Right atrium auricular region (tissue), 2 donors: Measurements from ENCODE around the gene MFSD2A. TPM values are rescaled to one million over a fixed set of nuclear protein-coding genes. Genes with fewer than 3 reads are reported as not detected.
"Not testable (repeated sequence)": the region's sequence is repeated elsewhere in the genome, so short reads cannot be mapped to it uniquely, and the experiment has no call there.

Source experiments
- DNase-seq: peaks from one replicate; pipeline ENCODE4 v3.0.0-alpha.2; 2019; ENCODE audit warnings: low spot score
- H3K27ac ChIP-seq, 2 donors: fragments of 200-600 bp; sonication (generic); 1 replicate in 1 of 2; 2 replicates in 1 of 2; pipeline ENCODE4 v1.5.1; 2016 to 2019
- H3K27me3 ChIP-seq, 2 donors: fragments of 200-600 bp; sonication (generic); one replicate each; pipeline versions ENCODE4 v1.5.1 to v1.6.0; 2017 to 2019
- H3K36me3 ChIP-seq: fragments of 200-600 bp; sonication (generic); one replicate; pipeline ENCODE4 v1.5.1; 2016
- H3K4me1 ChIP-seq, 2 donors: fragments of 200-600 bp; sonication (generic); one replicate each; pipeline versions ENCODE4 v1.5.1 to v1.6.0; 2017 to 2019
- H3K4me3 ChIP-seq, 2 donors: fragments of 200-600 bp; sonication (generic); 1 replicate in 1 of 2; 2 replicates in 1 of 2; pipeline ENCODE4 v1.5.1; 2017 to 2019; ENCODE audit warnings: mild to moderate bottlenecking in 1 of 2, moderate library complexity in 1 of 2
- H3K9me3 ChIP-seq, 2 donors: fragments of 200-600 bp; sonication (generic); one replicate each; pipeline ENCODE4 v1.5.1; 2019
- total RNA-seq, 2 donors: library from RNA; depleted of rRNA; stranded (reverse); fragments of >200 nt; gene quantifications; one replicate each; pipeline ENCODE4 v1.1.0, GENCODE V29; 2016
- TF ChIP-seq, protein P1 (sequence below), 2 donors: fragments of 200-600 bp; sonication (generic); IDR thresholded peaks; one replicate each; pipeline ENCODE4 v1.5.1; 2019; ENCODE audit warnings: antibody characterized with exemption in 2 of 2

MFSD2A gene
- 1 to 10 TPM; 2.6 to 5.1 TPM for total RNA-seq

DNA sequence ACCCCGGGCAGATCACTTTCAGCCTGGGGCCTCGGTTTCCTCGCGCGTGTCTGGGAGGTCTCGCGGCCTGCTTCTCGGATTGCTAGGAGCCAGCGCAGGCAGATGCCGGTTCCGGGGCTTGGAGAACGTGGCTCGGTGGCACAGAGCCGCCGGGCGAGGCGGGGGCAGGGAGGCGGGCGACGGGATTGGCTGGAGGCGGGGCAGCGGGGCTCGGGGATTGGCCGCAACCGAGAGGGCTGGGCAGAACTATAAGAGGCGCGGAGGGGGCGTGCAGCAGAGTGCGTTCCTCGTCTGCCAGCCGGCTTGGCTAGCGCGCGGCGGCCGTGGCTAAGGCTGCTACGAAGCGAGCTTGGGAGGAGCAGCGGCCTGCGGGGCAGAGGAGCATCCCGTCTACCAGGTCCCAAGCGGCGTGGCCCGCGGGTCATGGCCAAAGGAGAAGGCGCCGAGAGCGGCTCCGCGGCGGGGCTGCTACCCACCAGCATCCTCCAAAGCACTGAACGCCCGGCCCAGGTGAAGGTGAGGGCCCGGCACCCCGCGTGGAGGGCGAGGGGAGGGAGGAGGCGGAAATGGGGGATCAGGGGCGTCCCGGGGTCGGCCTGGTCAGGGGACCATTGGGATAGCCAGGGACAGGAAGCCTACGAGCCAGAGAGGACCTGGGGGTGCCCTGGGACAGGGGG lies at the start of gene MFSD2A:
Gene MFSD2A (plus strand): TSS at position 276 of the 677 bp plus-strand sequence. CDS start 148 bp downstream, at position 424.
- H3K4me1 ChIP-seq = peaks cover 0 to 25% of the 10 kb centered on the region in 2 donors
- TF ChIP-seq, protein P1, sequence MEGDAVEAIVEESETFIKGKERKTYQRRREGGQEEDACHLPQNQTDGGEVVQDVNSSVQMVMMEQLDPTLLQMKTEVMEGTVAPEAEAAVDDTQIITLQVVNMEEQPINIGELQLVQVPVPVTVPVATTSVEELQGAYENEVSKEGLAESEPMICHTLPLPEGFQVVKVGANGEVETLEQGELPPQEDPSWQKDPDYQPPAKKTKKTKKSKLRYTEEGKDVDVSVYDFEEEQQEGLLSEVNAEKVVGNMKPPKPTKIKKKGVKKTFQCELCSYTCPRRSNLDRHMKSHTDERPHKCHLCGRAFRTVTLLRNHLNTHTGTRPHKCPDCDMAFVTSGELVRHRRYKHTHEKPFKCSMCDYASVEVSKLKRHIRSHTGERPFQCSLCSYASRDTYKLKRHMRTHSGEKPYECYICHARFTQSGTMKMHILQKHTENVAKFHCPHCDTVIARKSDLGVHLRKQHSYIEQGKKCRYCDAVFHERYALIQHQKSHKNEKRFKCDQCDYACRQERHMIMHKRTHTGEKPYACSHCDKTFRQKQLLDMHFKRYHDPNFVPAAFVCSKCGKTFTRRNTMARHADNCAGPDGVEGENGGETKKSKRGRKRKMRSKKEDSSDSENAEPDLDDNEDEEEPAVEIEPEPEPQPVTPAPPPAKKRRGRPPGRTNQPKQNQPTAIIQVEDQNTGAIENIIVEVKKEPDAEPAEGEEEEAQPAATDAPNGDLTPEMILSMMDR (IDR thresholded peaks at IDR 0.05) = no peak
- peak within 1 kb of the TSS; percentile 42 to 66 for H3K27ac ChIP-seq
- H3K9me3 ChIP-seq = no peaks in the 10 kb centered on the region
- no peaks in the 10 kb centered on the region for H3K27me3 ChIP-seq
- peak within 1 kb of the TSS; percentile 29 to 59 for H3K4me3 ChIP-seq
- H3K36me3 ChIP-seq = no peaks in the 10 kb centered on the region
- DNase-seq = peak; percentile 92

DNA sequence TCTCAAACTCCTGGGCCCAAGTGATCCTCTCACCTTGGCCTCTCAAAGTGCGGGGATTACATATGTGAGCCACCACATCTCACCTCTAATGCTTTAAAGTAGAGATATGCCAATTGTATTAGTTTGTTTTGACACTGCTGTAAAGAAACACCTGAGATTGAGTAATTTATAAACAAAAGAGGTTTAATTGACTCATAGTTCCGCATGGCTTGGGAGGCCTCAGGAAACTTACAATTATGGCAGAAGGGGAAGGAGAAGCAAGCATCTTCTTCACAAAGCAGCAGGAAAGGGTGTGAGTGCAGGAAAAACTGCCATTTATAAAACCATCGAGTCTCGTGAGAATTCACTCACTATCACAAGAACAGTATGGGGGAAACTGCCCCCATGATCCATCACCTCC lies 49.8 kb upstream of the MFSD2A start:
- peaks cover 0 to 11% of the 10 kb centered on the region in 2 donors for H3K27me3 ChIP-seq
- TF ChIP-seq, protein P1 (IDR thresholded peaks at IDR 0.05) = no peak
- H3K9me3 ChIP-seq = peaks cover 0 to 7% of the 10 kb centered on the region in 2 donors
- no peak for DNase-seq
- H3K4me1 ChIP-seq = peaks cover 0 to 18% of the 10 kb centered on the region in 2 donors
- no peak overlapping the region for H3K27ac ChIP-seq
- H3K36me3 ChIP-seq = no peaks in the 10 kb centered on the region
- H3K4me3 ChIP-seq = no peak overlapping the region

DNA sequence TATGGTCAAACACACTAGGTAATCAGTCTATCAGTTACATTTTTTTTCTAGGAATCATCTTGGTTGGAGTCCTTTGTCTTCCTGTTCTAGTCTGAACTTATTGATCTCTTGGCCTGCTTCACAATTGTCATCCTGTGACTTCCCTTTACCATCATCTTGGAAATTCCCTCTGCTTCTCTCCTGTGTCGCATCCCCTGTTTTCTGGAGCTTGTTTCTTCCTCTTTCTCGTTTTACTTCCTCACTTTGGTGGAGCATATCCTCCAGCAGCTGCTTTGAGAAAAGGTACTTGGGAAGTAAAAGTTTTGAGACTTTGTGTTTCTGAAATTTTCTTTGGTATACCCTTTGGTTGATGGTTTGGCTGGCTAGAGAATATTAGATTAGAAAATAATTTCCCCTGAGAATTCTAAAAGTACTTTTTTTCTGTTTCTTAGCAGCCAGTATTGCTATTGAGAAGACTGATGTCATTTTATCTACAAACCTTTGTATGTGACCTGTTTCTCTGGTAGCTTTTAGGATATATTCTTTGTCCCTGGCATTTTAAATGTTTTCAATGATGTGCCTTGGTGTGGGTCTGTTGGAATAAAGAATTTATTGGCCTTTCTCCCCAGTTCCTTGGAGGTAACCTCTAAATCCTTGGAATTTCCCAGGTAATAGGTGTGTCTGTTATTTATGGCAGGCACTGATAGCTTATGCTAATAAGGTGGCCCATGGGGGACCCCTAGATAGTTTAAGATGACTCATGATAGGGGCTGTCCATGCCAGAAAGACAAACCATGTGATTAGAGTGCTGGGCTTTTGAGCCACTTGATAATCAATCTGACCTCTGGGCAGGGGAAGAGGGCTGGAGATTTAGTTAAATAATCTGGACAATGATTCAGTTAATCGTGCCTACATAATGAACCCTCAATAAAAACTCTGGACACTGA lies 47.2 kb upstream of the MFSD2A start:
- TF ChIP-seq, protein P1 (IDR thresholded peaks at IDR 0.05) = no peak
- Histone ChIP-seq H3K4me3 (no peak overlapping the region), H3K36me3 (no peaks in the 10 kb centered on the region), H3K27ac (no peak overlapping the region), H3K9me3 (peaks cover 0 to 7% of the 10 kb centered on the region in 2 donors), H3K27me3 (no peaks in the 10 kb centered on the region), H3K4me1 (no peaks in the 10 kb centered on the region)
- no peak for DNase-seq

DNA sequence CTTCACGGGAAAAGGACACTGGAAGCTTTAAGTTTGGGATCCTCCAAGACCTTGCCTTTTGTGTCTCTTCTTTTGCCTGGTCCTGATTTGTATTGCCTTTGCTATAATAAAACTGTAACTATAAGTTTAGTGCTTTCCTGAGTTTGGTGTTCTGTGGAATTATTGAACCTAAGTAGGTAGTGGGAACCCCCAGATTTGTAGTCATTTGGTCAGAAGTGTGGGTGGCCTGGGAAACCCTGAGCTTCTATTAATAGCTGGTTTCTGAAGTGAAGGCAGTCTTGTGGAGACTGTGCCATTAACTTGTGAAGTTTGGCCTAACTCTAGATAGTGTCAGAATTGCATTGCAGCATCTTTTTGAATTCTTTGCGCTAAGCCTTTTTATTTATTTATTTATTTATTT lies 46.4 kb upstream of the MFSD2A start:
- H3K4me1 ChIP-seq = no peaks in the 10 kb centered on the region
- DNase-seq = no peak
- peaks cover 0 to 7% of the 10 kb centered on the region in 2 donors for H3K9me3 ChIP-seq
- TF ChIP-seq, protein P1 (IDR thresholded peaks at IDR 0.05) = no peak
- H3K36me3 ChIP-seq = no peaks in the 10 kb centered on the region
- H3K27me3 ChIP-seq = no peaks in the 10 kb centered on the region
- H3K27ac ChIP-seq = no peak overlapping the region
- no peak overlapping the region for H3K4me3 ChIP-seq

DNA sequence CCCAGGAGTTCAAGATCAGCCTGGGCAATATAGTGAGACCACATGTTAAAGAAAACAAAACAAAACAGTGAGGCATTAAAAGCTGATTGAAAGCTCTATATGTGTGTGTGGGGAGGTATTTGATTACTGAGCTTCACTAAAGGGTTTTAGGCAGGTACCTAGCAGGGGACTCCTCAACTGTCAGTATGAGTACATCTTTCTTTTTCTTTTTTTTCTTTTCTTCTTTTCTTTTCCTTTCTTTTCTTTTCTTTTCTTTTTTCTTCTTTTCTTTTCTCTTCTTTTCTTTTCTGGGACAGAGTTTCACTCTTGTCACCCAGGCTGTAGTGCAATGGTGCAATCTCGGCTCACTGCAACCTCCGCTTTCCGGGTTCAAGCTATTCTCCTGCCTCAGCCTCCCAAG lies 44.7 kb upstream of the MFSD2A start:
- H3K27me3 ChIP-seq = no peaks in the 10 kb centered on the region
- no peak for DNase-seq
- TF ChIP-seq, protein P1 (IDR thresholded peaks at IDR 0.05) = no peak
- H3K4me1 ChIP-seq = no peaks in the 10 kb centered on the region
- H3K4me3 ChIP-seq = no peak overlapping the region
- no peaks in the 10 kb centered on the region for H3K36me3 ChIP-seq
- no peak overlapping the region for H3K27ac ChIP-seq
- H3K9me3 ChIP-seq = peaks cover 0 to 7% of the 10 kb centered on the region in 2 donors

DNA sequence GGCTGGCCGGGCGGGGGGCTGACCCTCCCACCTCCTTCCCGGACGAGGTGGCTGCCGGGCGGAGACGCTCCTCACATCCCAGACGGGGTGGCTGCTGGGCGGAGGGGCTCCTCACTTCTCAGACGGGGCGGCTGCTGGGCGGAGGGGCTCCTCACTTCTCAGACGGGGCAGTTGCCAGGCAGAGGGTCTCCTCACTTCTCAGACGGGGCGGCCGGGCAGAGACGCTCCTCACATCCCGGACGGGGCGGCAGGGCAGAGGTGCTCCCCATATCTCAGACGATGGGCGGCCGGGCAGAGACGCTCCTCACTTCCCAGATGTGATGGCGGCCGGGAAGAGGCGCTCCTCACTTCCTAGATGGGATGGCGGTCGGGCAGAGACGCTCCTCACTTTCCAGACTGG lies 41.8 kb upstream of the MFSD2A start:
- H3K36me3 ChIP-seq, DNase-seq, H3K27me3 ChIP-seq: not testable (repeated sequence)

More for the DNA sequence above, 41.8 kb upstream of the MFSD2A start:
- H3K9me3 ChIP-seq, H3K27ac ChIP-seq, H3K4me3 ChIP-seq, H3K4me1 ChIP-seq: not testable (repeated sequence)
